Choroid plexus epithelial cell (primary cell): Measurements from ENCODE around the gene IFT122.
A peak's percentile ranks its signal among the peaks of the same experiment; 100 is the strongest.
"Not testable (repeated sequence)": the region's sequence is repeated elsewhere in the genome, so short reads cannot be mapped to it uniquely, and the experiment has no call there.

Source experiments
- DNase-seq: peaks from one replicate; pipeline ENCODE4 v3.0.0-alpha.2; 2010; ENCODE audit warnings: low read depth
- H3K4me3 ChIP-seq: 2 replicates; pipeline ENCODE4 v1.5.1; 2011; ENCODE audit warnings: low read depth, mild to moderate bottlenecking, control low read depth, low read length, moderate library complexity
- CTCF ChIP-seq: conservative IDR thresholded peaks from 2 replicates; pipeline ENCODE4 v1.5.1; 2011; ENCODE audit warnings: low read depth, mild to moderate bottlenecking, control low read depth, inconsistent platforms, low read length, moderate library complexity

Gene IFT122

GRCh38 chr3:129439817-129440617, at the start of gene IFT122, which contains the start of gene MBD4:
IFT122 (plus strand) TSS chr3:129440224; CDS start chr3:129440331, 107 bp downstream.
MBD4 (minus strand) TSS chr3:129439948; CDS start chr3:129439833, 115 bp downstream.
- no peak for TF ChIP-seq CTCF
- peak within 1 kb of the TSS; percentile 70 for H3K4me3 ChIP-seq
- peak; percentile 100 for DNase-seq

- H3K4me3 ChIP-seq, DNase-seq: not testable (repeated sequence)
Measured at GRCh38 chr3:129391583-129391982, 48.4 kb upstream of the IFT122 start.

- not testable (repeated sequence) for H3K4me3 ChIP-seq, DNase-seq
Measured at GRCh38 chr3:129392106-129392887, 47.7 kb upstream of the IFT122 start.

GRCh38 chr3:129393271-129393670, 46.8 kb upstream of the IFT122 start:
- no peak overlapping the region for H3K4me3 ChIP-seq
- no peak for DNase-seq
- no peak for TF ChIP-seq CTCF

- DNase-seq, H3K4me3 ChIP-seq: not testable (repeated sequence)
Measured at GRCh38 chr3:129393760-129394564, 46.1 kb upstream of the IFT122 start.

- DNase-seq = peak; percentile 36
- H3K4me3 ChIP-seq = peak overlapping the region; percentile 79
- TF ChIP-seq CTCF = no peak
Measured at GRCh38 chr3:129398803-129399144, 41.2 kb upstream of the IFT122 start.

GRCh38 chr3:129399145-129399894, 40.7 kb upstream of the IFT122 start:
- peak; percentile 98 for DNase-seq
- TF ChIP-seq CTCF = peak; percentile 77
- H3K4me3 ChIP-seq = peak overlapping the region; percentile 79
